CD14-positive monocyte (primary cell): Measurements from ENCODE around the gene DOC2A. TPM values are rescaled to one million over a fixed set of nuclear protein-coding genes. Genes with fewer than 3 reads are reported as not detected.

Experiments
- DNase-seq, 3 donors: peaks; one replicate each; pipeline ENCODE4 v3.0.0-alpha.2; 2011 to 2022
- H2AFZ ChIP-seq: 2 replicates; pipeline ENCODE4 v1.6.0; 2012; ENCODE audit warnings: mild to moderate bottlenecking, low read depth, low read length, inconsistent platforms; ENCODE audit not compliant: insufficient read depth, poor library complexity, severe bottlenecking
- H3K27ac ChIP-seq, 2 donors: 1 replicate in 1 of 2; 2 replicates in 1 of 2; pipeline ENCODE4 v1.5.1; 2012 to 2013; ENCODE audit warnings: low read length in 2 of 2, control low read depth in 1 of 2, inconsistent platforms in 1 of 2, low read depth in 1 of 2, mild to moderate bottlenecking in 1 of 2
- H3K27me3 ChIP-seq, 2 donors: one replicate each; pipeline versions ENCODE4 v1.6.0 to v1.6.1; 2011 to 2013; ENCODE audit warnings: low read length in 2 of 2; ENCODE audit not compliant: control insufficient read depth in 2 of 2, insufficient read depth in 2 of 2
- H3K36me3 ChIP-seq, 2 donors: replicated peaks in 1 of 2; 1 replicate in 1 of 2; 2 replicates in 1 of 2; pipeline versions ENCODE4 v1.5.1 to v1.6.1; 2012 to 2013; ENCODE audit warnings: low read length in 2 of 2, control low read depth in 1 of 2, inconsistent platforms in 1 of 2, mild to moderate bottlenecking in 1 of 2; ENCODE audit not compliant: insufficient read depth in 2 of 2, control insufficient read depth in 1 of 2
- H3K4me1 ChIP-seq, 2 donors: 1 replicate in 1 of 2; 2 replicates in 1 of 2; pipeline versions ENCODE4 v1.5.1 to v1.6.1; 2012 to 2013; ENCODE audit warnings: low read length in 2 of 2, control low read depth in 1 of 2, inconsistent platforms in 1 of 2, mild to moderate bottlenecking in 1 of 2, moderate library complexity in 1 of 2; ENCODE audit not compliant: insufficient read depth in 2 of 2, control insufficient read depth in 1 of 2
- H3K4me2 ChIP-seq: replicated peaks from 2 replicates; pipeline ENCODE3; 2012; ENCODE audit warnings: low read length, moderate library complexity, mild to moderate bottlenecking; ENCODE audit not compliant: poor library complexity, severe bottlenecking; ENCODE audit errors: extremely low read depth
- H3K4me3 ChIP-seq, 3 experiments: fragments of 200-600 bp in 1 of 3; sonication (generic) in 1 of 3; replicated peaks in 1 of 3; 1 replicate in 2 of 3; 2 replicates in 1 of 3; pipeline ENCODE4 v1.5.1; 2011 to 2013; ENCODE audit warnings: low read length in 3 of 3, mild to moderate bottlenecking in 3 of 3, control low read depth in 2 of 3, low read depth in 2 of 3, inconsistent platforms in 1 of 3, moderate library complexity in 1 of 3
- H3K79me2 ChIP-seq: 2 replicates; pipeline ENCODE4 v1.6.0; 2012; ENCODE audit warnings: mild to moderate bottlenecking, control low read depth, inconsistent platforms, low read length, moderate library complexity; ENCODE audit not compliant: insufficient read depth
- H3K9ac ChIP-seq: 2 replicates; pipeline ENCODE4 v1.6.0; 2017; ENCODE audit warnings: low read length, mild to moderate bottlenecking; ENCODE audit not compliant: insufficient read depth, poor library complexity, severe bottlenecking
- H3K9me3 ChIP-seq, 2 donors: replicated peaks in 1 of 2; 1 replicate in 1 of 2; 2 replicates in 1 of 2; pipeline versions ENCODE4 v1.5.1 to v1.6.1; 2012 to 2013; ENCODE audit warnings: low read length in 2 of 2, control low read depth in 1 of 2; ENCODE audit not compliant: control insufficient read depth in 1 of 2, insufficient read depth in 1 of 2
- H4K20me1 ChIP-seq: 2 replicates; pipeline ENCODE4 v1.6.0; 2012; ENCODE audit warnings: mild to moderate bottlenecking, low read length, control low read depth, moderate library complexity; ENCODE audit not compliant: insufficient read depth
- H3K27ac Mint-ChIP-seq, 7 donors: one replicate each; pipeline ENCODE4 v1.8.0; 2020; ENCODE audit warnings: mild to moderate bottlenecking in 7 of 7, mixed read lengths in 7 of 7, moderate library complexity in 6 of 7, inconsistent platforms in 2 of 7
- H3K27me3 Mint-ChIP-seq, 3 donors: one replicate each; pipeline ENCODE4 v1.8.0; 2021 to 2022; ENCODE audit warnings: low read depth in 3 of 3, mild to moderate bottlenecking in 3 of 3, mixed read lengths in 3 of 3, moderate library complexity in 3 of 3, inconsistent platforms in 1 of 3
- H3K36me3 Mint-ChIP-seq, 2 donors: one replicate each; pipeline ENCODE4 v1.8.0; 2020; ENCODE audit warnings: mixed read lengths in 2 of 2, inconsistent platforms in 1 of 2, mild to moderate bottlenecking in 1 of 2
- H3K4me1 Mint-ChIP-seq: one replicate; pipeline ENCODE4 v1.8.0; 2020; ENCODE audit warnings: mild to moderate bottlenecking, mixed read lengths
- H3K4me3 Mint-ChIP-seq, 2 donors: one replicate each; pipeline ENCODE4 v1.8.0; 2020; ENCODE audit warnings: mild to moderate bottlenecking in 2 of 2, mixed read lengths in 2 of 2, moderate library complexity in 1 of 2
- H3K9me3 Mint-ChIP-seq, 7 donors: one replicate each; pipeline ENCODE4 v1.8.0; 2020 to 2022; ENCODE audit warnings: mixed read lengths in 7 of 7, mild to moderate bottlenecking in 6 of 7, moderate library complexity in 6 of 7, inconsistent platforms in 2 of 7
- WGBS: methylation state at CpG from one replicate; pipeline ENCODE4 v1.1.5; 2013; ENCODE audit warnings: missing lambda C conversion rate; ENCODE audit not compliant: insufficient coverage; 5-methylcytosine and 5-hydroxymethylcytosine counted together
- intact Hi-C, 2 donors: fragments of 100-400 bp; cut with micrococcal nuclease; formaldehyde crosslinking; loops; one replicate each; pipeline versions ENCODE4 v1.15.0 to v1.15.1; 2023
- polyA plus RNA-seq, 3 donors: library from polyadenylated mRNA; depleted of rRNA in 1 of 3; unstranded in 2 of 3; stranded (reverse) in 1 of 3; fragments of 300-500 nt in 2 of 3; fragments of >200 nt in 1 of 3; fragmentation: Illumina TruSeq in 2 of 3; gene quantifications; 1 replicate in 2 of 3; 2 replicates in 1 of 3; pipeline ENCODE4 v1.2.3, GENCODE V29; 2012 to 2021
- TF ChIP-seq, protein P1 (sequence below): fragments of 200-600 bp; IDR thresholded peaks from one replicate; pipeline ENCODE4 v1.8.0; 2022; ENCODE audit warnings: antibody characterized with exemption, mild to moderate bottlenecking

Gene DOC2A
- polyA plus RNA-seq, 3 donors, result 0.23 to 3.7 (median 0.66) TPM

DNA sequence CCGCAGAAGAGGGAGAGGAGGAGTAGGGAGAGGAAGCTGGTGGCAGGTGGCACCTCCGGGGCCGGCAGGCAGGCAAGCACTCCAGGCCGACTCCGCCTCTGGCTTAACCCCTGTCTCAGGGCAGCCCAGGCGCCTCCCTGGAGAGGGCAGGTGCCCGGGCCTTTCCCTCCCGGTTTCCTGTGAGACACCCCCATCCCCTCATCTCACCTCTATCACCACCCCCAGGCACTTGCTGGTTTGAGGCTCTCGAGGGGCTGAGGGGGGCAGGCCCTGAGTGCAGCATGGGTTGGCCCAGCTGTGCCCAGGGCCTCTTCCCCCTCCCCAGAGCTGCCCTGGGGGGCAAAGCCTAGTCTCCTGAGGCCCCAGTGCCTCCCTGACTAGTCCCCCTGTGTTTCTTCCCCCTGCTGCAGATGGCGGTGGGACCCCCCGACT lies 6.0 kb downstream of the DOC2A start:
- Histone ChIP-seq H3K36me3 (peaks cover 14 to 40% of the 10 kb centered on the region in 2 donors), H2AFZ (no peak overlapping the region), H3K9ac (no peak overlapping the region), H3K4me1 (no peaks in the 10 kb centered on the region), H3K27ac (no peak overlapping the region), H3K4me3 (no peak overlapping the region), H3K27me3 (peaks cover 0 to 8% of the 10 kb centered on the region in 2 donors), H3K79me2 (no peaks in the 10 kb centered on the region), H3K4me2 (no peak overlapping the region), H3K9me3 (no peaks in the 10 kb centered on the region), H4K20me1 (peaks cover 8% of the 10 kb centered on the region)
- intact Hi-C loops, result loop anchor here in 1 of 2 donors (5.0 kb wide), 2 partner anchors 58 to 308 kb away; no protein-coding TSS in a partner anchor
- WGBS, result 19% methylated on average over 5 of the region's 11 CpGs
- DNase-seq, result no peak
- Mint-ChIP-seq H3K27me3 (peaks cover 6 to 18% (median 12%) of the 10 kb centered on the region in 3 donors), H3K4me1 (no peaks in the 10 kb centered on the region), H3K9me3 (peaks cover 0 to 3% (median 0%) of the 10 kb centered on the region in 7 donors), H3K4me3 (no peak overlapping the region), H3K27ac (no peak overlapping the region), H3K36me3 (peaks cover 28 to 43% of the 10 kb centered on the region in 2 donors)
- TF ChIP-seq, protein P1, sequence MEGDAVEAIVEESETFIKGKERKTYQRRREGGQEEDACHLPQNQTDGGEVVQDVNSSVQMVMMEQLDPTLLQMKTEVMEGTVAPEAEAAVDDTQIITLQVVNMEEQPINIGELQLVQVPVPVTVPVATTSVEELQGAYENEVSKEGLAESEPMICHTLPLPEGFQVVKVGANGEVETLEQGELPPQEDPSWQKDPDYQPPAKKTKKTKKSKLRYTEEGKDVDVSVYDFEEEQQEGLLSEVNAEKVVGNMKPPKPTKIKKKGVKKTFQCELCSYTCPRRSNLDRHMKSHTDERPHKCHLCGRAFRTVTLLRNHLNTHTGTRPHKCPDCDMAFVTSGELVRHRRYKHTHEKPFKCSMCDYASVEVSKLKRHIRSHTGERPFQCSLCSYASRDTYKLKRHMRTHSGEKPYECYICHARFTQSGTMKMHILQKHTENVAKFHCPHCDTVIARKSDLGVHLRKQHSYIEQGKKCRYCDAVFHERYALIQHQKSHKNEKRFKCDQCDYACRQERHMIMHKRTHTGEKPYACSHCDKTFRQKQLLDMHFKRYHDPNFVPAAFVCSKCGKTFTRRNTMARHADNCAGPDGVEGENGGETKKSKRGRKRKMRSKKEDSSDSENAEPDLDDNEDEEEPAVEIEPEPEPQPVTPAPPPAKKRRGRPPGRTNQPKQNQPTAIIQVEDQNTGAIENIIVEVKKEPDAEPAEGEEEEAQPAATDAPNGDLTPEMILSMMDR, result no peak

DNA sequence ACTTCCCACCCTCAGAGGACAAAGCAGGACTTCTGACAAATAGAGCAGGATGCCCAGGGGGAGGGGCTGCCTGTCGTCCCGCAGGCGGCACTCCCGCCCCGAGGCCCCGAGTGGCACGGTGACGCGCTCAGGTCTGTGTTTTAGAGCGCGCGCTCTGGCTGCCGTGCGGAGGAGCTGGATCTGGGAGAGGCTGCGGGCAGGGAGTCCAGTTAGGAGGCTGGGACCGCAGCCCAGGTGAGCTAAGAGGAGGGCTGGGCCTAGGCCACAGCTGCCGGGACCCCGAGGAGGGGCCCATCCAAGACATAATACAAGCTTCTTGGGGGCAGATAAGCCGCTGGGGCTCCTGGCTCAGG lies 6.4 kb downstream of the DOC2A start:
- no peak for DNase-seq
- H3K27ac Mint-ChIP-seq, result no peak overlapping the region
- intact Hi-C loops, result no loop called here

More for the DNA sequence above, 6.4 kb downstream of the DOC2A start:
- Histone ChIP-seq H3K27ac (no peak overlapping the region), H3K4me1 (no peaks in the 10 kb centered on the region), H3K27me3 (peaks cover 0 to 4% of the 10 kb centered on the region in 2 donors), H3K4me3 (no peak overlapping the region), H2AFZ (no peak overlapping the region), H3K9me3 (no peaks in the 10 kb centered on the region), H3K79me2 (no peaks in the 10 kb centered on the region), H4K20me1 (peaks cover 8% of the 10 kb centered on the region), H3K4me2 (no peak overlapping the region), H3K9ac (no peak overlapping the region), H3K36me3 (peaks cover 14 to 44% of the 10 kb centered on the region in 2 donors)
- Mint-ChIP-seq H3K4me3 (no peak overlapping the region), H3K27me3 (peaks cover 5 to 13% (median 8%) of the 10 kb centered on the region in 3 donors), H3K9me3 (peaks cover 0 to 2% (median 0%) of the 10 kb centered on the region in 7 donors), H3K36me3 (peaks cover 31 to 48% of the 10 kb centered on the region in 2 donors), H3K4me1 (no peaks in the 10 kb centered on the region)
- TF ChIP-seq, protein P1, result no peak
- WGBS, result 76% methylated on average over 18 of the region's 19 CpGs
